ENCODE results near the gene ING3. TPM values are rescaled to one million over a fixed set of nuclear protein-coding genes. Genes with fewer than 3 reads are reported as not detected.

The ING3 gene
- polyA plus RNA-seq, 3 donors, result 22.3 to 26.9 (median 25.9) TPM

- Histone ChIP-seq H3K4me1 (ENCODE audit: control insufficient read depth in 1 of 2, insufficient read depth in 2 of 2, low read length in 2 of 2) (no peaks in the 10 kb centered on the region), H3K27me3 (ENCODE audit: control insufficient read depth in 2 of 2, insufficient read depth in 2 of 2, low read length in 2 of 2) (no peaks in the 10 kb centered on the region), H3K27ac (ENCODE audit: low read depth in 1 of 2, low read length in 2 of 2) (no peak overlapping the region), H3K36me3 (replicated peaks in 1 of 2; ENCODE audit: control insufficient read depth in 1 of 2, insufficient read depth in 2 of 2, low read length in 2 of 2) (no peaks in the 10 kb centered on the region), H3K9me3 (replicated peaks in 1 of 2; ENCODE audit: control insufficient read depth in 1 of 2, insufficient read depth in 1 of 2, low read length in 2 of 2) (no peaks in the 10 kb centered on the region), H3K4me3 (replicated peaks in 1 of 3; ENCODE audit: low read depth in 2 of 3, low read length in 3 of 3) (no peak overlapping the region), H3K9ac (ENCODE audit: insufficient read depth, low read length, poor library complexity, severe bottlenecking) (no peak overlapping the region), H3K79me2 (ENCODE audit: insufficient read depth, low read length) (no peaks in the 10 kb centered on the region), H3K4me2 (replicated peaks; ENCODE audit: extremely low read depth, low read length, poor library complexity, severe bottlenecking) (no peak overlapping the region), H4K20me1 (ENCODE audit: insufficient read depth, low read length) (no peaks in the 10 kb centered on the region), H2AFZ (ENCODE audit: insufficient read depth, low read depth, low read length, poor library complexity, severe bottlenecking) (no peak overlapping the region)
- WGBS (ENCODE audit: insufficient coverage), result 33% methylated on average over 2 of the region's 2 CpGs
- intact Hi-C loops (cut with micrococcal nuclease), result loop anchor here in 1 of 2 donors (10.0 kb wide), 1 partner anchor 125 kb away; no protein-coding TSS in a partner anchor
- no peak for DNase-seq
- no peak for TF ChIP-seq CTCF (IDR thresholded peaks at IDR 0.05)
- no peaks in the 10 kb centered on the region for H3K36me3 Mint-ChIP-seq
- peaks cover 0 to 6% (median 0%) of the 10 kb centered on the region in 3 donors for H3K27me3 Mint-ChIP-seq (ENCODE audit: low read depth in 3 of 3)
- no peak overlapping the region for H3K27ac Mint-ChIP-seq
- peaks cover 0 to 3% (median 0%) of the 10 kb centered on the region in 7 donors for H3K9me3 Mint-ChIP-seq
- H3K4me3 Mint-ChIP-seq, result no peak overlapping the region
- H3K4me1 Mint-ChIP-seq, result no peaks in the 10 kb centered on the region
These were observed 30.5 kb upstream of the ING3 start for GRCh38 chr7:120920034-120920433.

GRCh38 chr7:120920591-120921274 is 29.8 kb upstream of the ING3 start:
- no peak for TF ChIP-seq CTCF (IDR thresholded peaks at IDR 0.05)
- DNase-seq, result no peak
- H3K27ac Mint-ChIP-seq, result no peak overlapping the region
- peaks cover 0 to 3% (median 0%) of the 10 kb centered on the region in 7 donors for H3K9me3 Mint-ChIP-seq
- Histone ChIP-seq H2AFZ (ENCODE audit: insufficient read depth, low read depth, low read length, poor library complexity, severe bottlenecking) (no peak overlapping the region), H3K27ac (ENCODE audit: low read depth in 1 of 2, low read length in 2 of 2) (no peak overlapping the region), H3K4me3 (replicated peaks in 1 of 3; ENCODE audit: low read depth in 2 of 3, low read length in 3 of 3) (no peak overlapping the region), H3K4me2 (replicated peaks; ENCODE audit: extremely low read depth, low read length, poor library complexity, severe bottlenecking) (no peak overlapping the region), H3K4me1 (ENCODE audit: control insufficient read depth in 1 of 2, insufficient read depth in 2 of 2, low read length in 2 of 2) (no peaks in the 10 kb centered on the region), H3K27me3 (ENCODE audit: control insufficient read depth in 2 of 2, insufficient read depth in 2 of 2, low read length in 2 of 2) (no peaks in the 10 kb centered on the region), H4K20me1 (ENCODE audit: insufficient read depth, low read length) (no peaks in the 10 kb centered on the region), H3K36me3 (replicated peaks in 1 of 2; ENCODE audit: control insufficient read depth in 1 of 2, insufficient read depth in 2 of 2, low read length in 2 of 2) (no peaks in the 10 kb centered on the region), H3K9ac (ENCODE audit: insufficient read depth, low read length, poor library complexity, severe bottlenecking) (no peak overlapping the region), H3K79me2 (ENCODE audit: insufficient read depth, low read length) (no peaks in the 10 kb centered on the region), H3K9me3 (replicated peaks in 1 of 2; ENCODE audit: control insufficient read depth in 1 of 2, insufficient read depth in 1 of 2, low read length in 2 of 2) (no peaks in the 10 kb centered on the region)
- intact Hi-C loops (cut with micrococcal nuclease), result loop anchor here in 1 of 2 donors (10.0 kb wide), 1 partner anchor 126 kb away; no protein-coding TSS in a partner anchor
- H3K36me3 Mint-ChIP-seq, result no peaks in the 10 kb centered on the region
- H3K4me1 Mint-ChIP-seq, result no peaks in the 10 kb centered on the region
- H3K27me3 Mint-ChIP-seq (ENCODE audit: low read depth in 3 of 3), result peaks cover 0 to 8% (median 0%) of the 10 kb centered on the region in 3 donors
- no peak overlapping the region for H3K4me3 Mint-ChIP-seq
- WGBS (ENCODE audit: insufficient coverage), result 89% methylated on average over 1 of the region's 3 CpGs
